ENCODE results near the gene RBBP5. TPM values are rescaled to one million over a fixed set of nuclear protein-coding genes. Genes with fewer than 3 reads are reported as not detected.

The RBBP5 gene
- total RNA-seq, 1 donor from 2014 or later: 27.2 TPM

GRCh38 chr1:205064741-205065316 lies 56.9 kb downstream of the RBBP5 start:
- intact Hi-C loops (cut with micrococcal nuclease): no loop called here
- Mint-ChIP-seq H3K36me3 (ENCODE audit: low read depth) (no peaks in the 10 kb centered on the region), H3K9me3 (no peaks in the 10 kb centered on the region), H3K27me3 (peaks cover 1% of the 10 kb centered on the region), H3K4me3 (no peak overlapping the region), H3K4me1 (no peaks in the 10 kb centered on the region), H3K27ac (no peak overlapping the region)
- no peak for DNase-seq

- intact Hi-C loops (cut with micrococcal nuclease): no loop called here
- no peaks in the 10 kb centered on the region for H3K36me3 Mint-ChIP-seq (ENCODE audit: low read depth)
- H3K4me1 Mint-ChIP-seq: no peaks in the 10 kb centered on the region
- H3K9me3 Mint-ChIP-seq: no peaks in the 10 kb centered on the region
- no peak for DNase-seq
- H3K4me3 Mint-ChIP-seq: no peak overlapping the region
- H3K27ac Mint-ChIP-seq: no peak overlapping the region
- peaks cover 1% of the 10 kb centered on the region for H3K27me3 Mint-ChIP-seq
Observed at GRCh38 chr1:205064301-205064700, 57.5 kb downstream of the RBBP5 start.

- H3K4me3 Mint-ChIP-seq: no peak overlapping the region
- no peaks in the 10 kb centered on the region for H3K9me3 Mint-ChIP-seq
- intact Hi-C loops (cut with micrococcal nuclease): no loop called here
- DNase-seq: no peak
- H3K27ac Mint-ChIP-seq: no peak overlapping the region
- no peaks in the 10 kb centered on the region for H3K4me1 Mint-ChIP-seq
- peaks cover 1% of the 10 kb centered on the region for H3K27me3 Mint-ChIP-seq
- no peaks in the 10 kb centered on the region for H3K36me3 Mint-ChIP-seq (ENCODE audit: low read depth)
Observed at GRCh38 chr1:205062895-205063294, 58.9 kb downstream of the RBBP5 start.

GRCh38 chr1:205062319-205062718 lies 59.5 kb downstream of the RBBP5 start:
- no peaks in the 10 kb centered on the region for H3K4me1 Mint-ChIP-seq
- no peak overlapping the region for H3K4me3 Mint-ChIP-seq
- DNase-seq: no peak
- intact Hi-C loops (cut with micrococcal nuclease): no loop called here
- no peaks in the 10 kb centered on the region for H3K9me3 Mint-ChIP-seq
- no peaks in the 10 kb centered on the region for H3K36me3 Mint-ChIP-seq (ENCODE audit: low read depth)
- H3K27me3 Mint-ChIP-seq: peaks cover 1% of the 10 kb centered on the region
- no peak overlapping the region for H3K27ac Mint-ChIP-seq

- Mint-ChIP-seq H3K36me3 (ENCODE audit: low read depth) (no peaks in the 10 kb centered on the region), H3K27ac (no peak overlapping the region), H3K27me3 (peaks cover 1% of the 10 kb centered on the region), H3K9me3 (no peaks in the 10 kb centered on the region), H3K4me3 (no peak overlapping the region), H3K4me1 (no peaks in the 10 kb centered on the region)
- intact Hi-C loops (cut with micrococcal nuclease): loop anchor here (1.0 kb wide), 2 partner anchors 72 to 86 kb away; no protein-coding TSS in a partner anchor
- peak; percentile 92 for DNase-seq
Observed at GRCh38 chr1:205061665-205062069, 60.1 kb downstream of the RBBP5 start.

GRCh38 chr1:205061227-205061626 lies 60.6 kb downstream of the RBBP5 start:
- H3K4me1 Mint-ChIP-seq: no peaks in the 10 kb centered on the region
- H3K4me3 Mint-ChIP-seq: no peak overlapping the region
- DNase-seq: no peak
- no peak overlapping the region for H3K27ac Mint-ChIP-seq
- H3K9me3 Mint-ChIP-seq: no peaks in the 10 kb centered on the region
- peaks cover 1% of the 10 kb centered on the region for H3K27me3 Mint-ChIP-seq
- intact Hi-C loops (cut with micrococcal nuclease): loop anchor here (1.0 kb wide), 2 partner anchors 72 to 86 kb away; no protein-coding TSS in a partner anchor
- H3K36me3 Mint-ChIP-seq (ENCODE audit: low read depth): no peaks in the 10 kb centered on the region

- DNase-seq: no peak
- H3K9me3 Mint-ChIP-seq: no peaks in the 10 kb centered on the region
- no peaks in the 10 kb centered on the region for H3K36me3 Mint-ChIP-seq (ENCODE audit: low read depth)
- peaks cover 1% of the 10 kb centered on the region for H3K27me3 Mint-ChIP-seq
- H3K4me1 Mint-ChIP-seq: no peaks in the 10 kb centered on the region
- H3K27ac Mint-ChIP-seq: no peak overlapping the region
- no peak overlapping the region for H3K4me3 Mint-ChIP-seq
- intact Hi-C loops (cut with micrococcal nuclease): loop anchor here (1.0 kb wide), 2 partner anchors 71 to 85 kb away; no protein-coding TSS in a partner anchor
Observed at GRCh38 chr1:205060746-205061145, 61.0 kb downstream of the RBBP5 start.

GRCh38 chr1:205059660-205060059 lies 62.1 kb downstream of the RBBP5 start:
- no peaks in the 10 kb centered on the region for H3K4me1 Mint-ChIP-seq
- DNase-seq: no peak
- no peak overlapping the region for H3K27ac Mint-ChIP-seq
- H3K36me3 Mint-ChIP-seq (ENCODE audit: low read depth): no peaks in the 10 kb centered on the region
- H3K9me3 Mint-ChIP-seq: no peaks in the 10 kb centered on the region
- no peak overlapping the region for H3K4me3 Mint-ChIP-seq
- intact Hi-C loops (cut with micrococcal nuclease): no loop called here
- H3K27me3 Mint-ChIP-seq: peaks cover 1% of the 10 kb centered on the region

GRCh38 chr1:205058853-205059252 lies 62.9 kb downstream of the RBBP5 start:
- H3K36me3 Mint-ChIP-seq (ENCODE audit: low read depth): no peaks in the 10 kb centered on the region
- no peak overlapping the region for H3K27ac Mint-ChIP-seq
- H3K27me3 Mint-ChIP-seq: peaks cover 1% of the 10 kb centered on the region
- DNase-seq: no peak
- H3K4me1 Mint-ChIP-seq: no peaks in the 10 kb centered on the region
- intact Hi-C loops (cut with micrococcal nuclease): no loop called here
- H3K4me3 Mint-ChIP-seq: no peak overlapping the region
- no peaks in the 10 kb centered on the region for H3K9me3 Mint-ChIP-seq

- Mint-ChIP-seq H3K9me3 (no peaks in the 10 kb centered on the region), H3K27ac (no peak overlapping the region), H3K27me3 (peaks cover under 1% of the 10 kb centered on the region), H3K4me1 (no peaks in the 10 kb centered on the region), H3K4me3 (no peak overlapping the region), H3K36me3 (ENCODE audit: low read depth) (no peaks in the 10 kb centered on the region)
- intact Hi-C loops (cut with micrococcal nuclease): no loop called here
- no peak for DNase-seq
Observed at GRCh38 chr1:205057808-205058575, 63.8 kb downstream of the RBBP5 start.

GRCh38 chr1:205056956-205057568 lies 64.7 kb downstream of the RBBP5 start:
- no peak overlapping the region for H3K27ac Mint-ChIP-seq
- no peaks in the 10 kb centered on the region for H3K4me1 Mint-ChIP-seq
- intact Hi-C loops (cut with micrococcal nuclease): no loop called here
- H3K27me3 Mint-ChIP-seq: no peaks in the 10 kb centered on the region
- DNase-seq: no peak
- H3K9me3 Mint-ChIP-seq: no peaks in the 10 kb centered on the region
- H3K36me3 Mint-ChIP-seq (ENCODE audit: low read depth): no peaks in the 10 kb centered on the region
- no peak overlapping the region for H3K4me3 Mint-ChIP-seq

GRCh38 chr1:205056188-205056611 lies 65.6 kb downstream of the RBBP5 start:
- Mint-ChIP-seq H3K27me3 (no peaks in the 10 kb centered on the region), H3K9me3 (no peaks in the 10 kb centered on the region), H3K4me3 (no peak overlapping the region), H3K4me1 (no peaks in the 10 kb centered on the region), H3K36me3 (ENCODE audit: low read depth) (no peaks in the 10 kb centered on the region), H3K27ac (no peak overlapping the region)
- intact Hi-C loops (cut with micrococcal nuclease): no loop called here
- DNase-seq: no peak

GRCh38 chr1:205054013-205054412 lies 67.8 kb downstream of the RBBP5 start:
- Mint-ChIP-seq H3K27me3 (no peaks in the 10 kb centered on the region), H3K27ac (no peak overlapping the region), H3K4me1 (no peaks in the 10 kb centered on the region), H3K4me3 (no peak overlapping the region), H3K36me3 (ENCODE audit: low read depth) (no peaks in the 10 kb centered on the region), H3K9me3 (no peaks in the 10 kb centered on the region)
- intact Hi-C loops (cut with micrococcal nuclease): no loop called here
- DNase-seq: no peak

- intact Hi-C loops (cut with micrococcal nuclease): no loop called here
- H3K27ac Mint-ChIP-seq: no peak overlapping the region
- no peaks in the 10 kb centered on the region for H3K36me3 Mint-ChIP-seq (ENCODE audit: low read depth)
- DNase-seq: no peak
- no peaks in the 10 kb centered on the region for H3K9me3 Mint-ChIP-seq
- H3K4me1 Mint-ChIP-seq: no peaks in the 10 kb centered on the region
- no peak overlapping the region for H3K4me3 Mint-ChIP-seq
- H3K27me3 Mint-ChIP-seq: no peaks in the 10 kb centered on the region
Observed at GRCh38 chr1:205053296-205053695, 68.5 kb downstream of the RBBP5 start.

Data from activated CD4-positive, alpha-beta T cell treated with anti-CD3 and anti-CD28 coated beads, Interleukin-2, amount 10 ng/mL, durations not matched to agents 24 days and 14 days (primary cell).